Measurements from ENCODE around the gene TARS1.
"Not testable (repeated sequence)": the region's sequence is repeated elsewhere in the genome, so short reads cannot be mapped to it uniquely, and the experiment has no call there.

TARS1 gene

DNA sequence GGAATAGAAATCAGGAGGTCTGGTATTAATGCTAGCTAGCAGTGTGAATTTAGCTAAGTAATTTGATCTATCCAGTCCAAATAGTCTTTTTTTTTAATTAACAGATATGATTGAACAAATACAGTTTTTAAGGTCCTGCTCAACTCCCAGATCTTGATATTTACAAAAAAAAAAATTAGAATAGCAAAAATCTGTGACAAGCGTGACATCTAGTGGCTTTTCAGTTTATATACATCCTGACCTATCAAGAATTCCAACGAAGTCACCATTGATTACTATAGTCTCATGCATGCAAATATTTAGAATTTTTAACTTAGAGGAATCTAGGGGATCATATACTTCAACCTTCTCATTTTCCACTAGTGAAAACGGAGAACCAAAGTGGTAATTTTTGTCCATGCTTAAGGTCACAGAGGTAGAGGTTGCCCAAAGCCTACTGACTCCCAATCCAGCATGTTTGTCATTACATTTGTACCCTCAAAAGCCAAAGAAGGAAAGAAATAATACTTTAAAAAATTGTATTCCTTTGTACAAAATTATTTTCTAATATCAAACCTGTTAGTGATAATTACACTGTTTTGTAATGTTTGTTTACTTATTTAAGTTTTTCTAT, 17.6 kb upstream of the TARS1 start:
- TF ChIP-seq, protein P1, sequence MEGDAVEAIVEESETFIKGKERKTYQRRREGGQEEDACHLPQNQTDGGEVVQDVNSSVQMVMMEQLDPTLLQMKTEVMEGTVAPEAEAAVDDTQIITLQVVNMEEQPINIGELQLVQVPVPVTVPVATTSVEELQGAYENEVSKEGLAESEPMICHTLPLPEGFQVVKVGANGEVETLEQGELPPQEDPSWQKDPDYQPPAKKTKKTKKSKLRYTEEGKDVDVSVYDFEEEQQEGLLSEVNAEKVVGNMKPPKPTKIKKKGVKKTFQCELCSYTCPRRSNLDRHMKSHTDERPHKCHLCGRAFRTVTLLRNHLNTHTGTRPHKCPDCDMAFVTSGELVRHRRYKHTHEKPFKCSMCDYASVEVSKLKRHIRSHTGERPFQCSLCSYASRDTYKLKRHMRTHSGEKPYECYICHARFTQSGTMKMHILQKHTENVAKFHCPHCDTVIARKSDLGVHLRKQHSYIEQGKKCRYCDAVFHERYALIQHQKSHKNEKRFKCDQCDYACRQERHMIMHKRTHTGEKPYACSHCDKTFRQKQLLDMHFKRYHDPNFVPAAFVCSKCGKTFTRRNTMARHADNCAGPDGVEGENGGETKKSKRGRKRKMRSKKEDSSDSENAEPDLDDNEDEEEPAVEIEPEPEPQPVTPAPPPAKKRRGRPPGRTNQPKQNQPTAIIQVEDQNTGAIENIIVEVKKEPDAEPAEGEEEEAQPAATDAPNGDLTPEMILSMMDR (IDR thresholded peaks at IDR 0.05; ENCODE audit: insufficient read depth, low read depth, low read length, missing control alignments) = peak; percentile 45
- DNase-seq (ENCODE audit: low read depth) = peak; percentile 48

DNA sequence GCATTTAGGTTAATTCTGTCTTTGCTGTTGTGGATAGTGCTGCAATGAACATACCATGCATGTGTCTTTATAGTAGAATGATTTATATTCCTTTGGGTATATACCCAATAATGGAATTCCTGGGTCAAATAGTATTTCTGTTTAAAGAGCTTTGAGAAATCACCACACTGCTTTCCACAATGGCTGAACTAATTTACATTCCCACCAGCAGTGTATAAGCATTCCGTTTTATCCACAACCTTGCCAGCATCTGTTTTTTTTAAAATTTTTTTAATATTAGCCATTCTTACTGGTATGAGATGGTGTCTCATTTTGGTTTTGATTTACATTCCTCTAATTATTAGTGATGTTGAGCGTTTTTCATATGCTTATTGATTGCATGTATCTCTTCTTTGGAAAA, 15.5 kb upstream of the TARS1 start:
- TF ChIP-seq, protein P1 (IDR thresholded peaks at IDR 0.05; ENCODE audit: insufficient read depth, low read depth, low read length, missing control alignments) = no peak
- DNase-seq (ENCODE audit: low read depth) = no peak
- no peak overlapping the region for H3K4me3 ChIP-seq (ENCODE audit: low read length)

More for the DNA sequence above, 17.6 kb upstream of the TARS1 start:
- H3K4me3 ChIP-seq (ENCODE audit: low read length) = no peak overlapping the region

DNA sequence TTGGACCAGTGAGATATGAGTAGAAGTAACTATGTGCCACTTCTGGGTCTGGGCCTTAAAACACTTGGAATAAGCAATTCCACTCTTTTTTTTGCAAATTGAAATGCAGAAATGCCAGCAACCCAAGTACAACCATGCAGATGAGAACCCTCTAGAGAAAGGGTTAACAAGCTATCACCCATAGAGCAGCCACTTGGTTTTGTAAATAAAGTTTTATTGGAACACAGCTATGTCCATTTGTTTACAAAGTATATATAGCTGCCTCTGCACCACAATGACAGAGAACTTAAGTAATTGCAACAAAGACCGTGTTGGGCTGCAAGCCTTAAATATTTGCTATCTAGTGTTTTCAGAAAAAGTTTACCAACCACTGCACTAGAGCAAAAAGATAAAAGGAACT, 9.8 kb upstream of the TARS1 start:
- DNase-seq (ENCODE audit: low read depth) = no peak
- H3K4me3 ChIP-seq (ENCODE audit: low read length) = no peak overlapping the region
- TF ChIP-seq, protein P1 (IDR thresholded peaks at IDR 0.05; ENCODE audit: insufficient read depth, low read depth, low read length, missing control alignments) = no peak

DNA sequence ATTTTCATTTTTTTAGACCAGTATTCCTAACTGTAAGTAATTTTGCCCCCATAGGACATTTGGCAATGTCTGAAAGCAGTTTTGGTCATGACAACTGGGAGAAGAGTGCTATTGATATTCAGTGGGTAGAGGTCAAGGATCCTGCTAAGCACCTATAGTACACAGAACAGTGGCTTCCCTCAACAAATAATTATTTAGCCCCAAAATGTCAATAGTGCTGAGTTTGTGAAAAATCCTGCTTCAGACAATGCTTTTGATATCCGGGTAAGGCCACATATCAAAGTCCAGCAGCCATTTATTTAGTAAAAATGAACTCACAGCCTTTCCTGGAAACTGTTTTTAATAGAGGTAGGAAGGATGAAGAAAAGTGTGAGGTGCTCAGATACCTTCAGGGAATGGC, 8.1 kb upstream of the TARS1 start:
- no peak for DNase-seq (ENCODE audit: low read depth)
- H3K4me3 ChIP-seq (ENCODE audit: low read length) = no peak overlapping the region
- TF ChIP-seq, protein P1 (IDR thresholded peaks at IDR 0.05; ENCODE audit: insufficient read depth, low read depth, low read length, missing control alignments) = no peak

DNA sequence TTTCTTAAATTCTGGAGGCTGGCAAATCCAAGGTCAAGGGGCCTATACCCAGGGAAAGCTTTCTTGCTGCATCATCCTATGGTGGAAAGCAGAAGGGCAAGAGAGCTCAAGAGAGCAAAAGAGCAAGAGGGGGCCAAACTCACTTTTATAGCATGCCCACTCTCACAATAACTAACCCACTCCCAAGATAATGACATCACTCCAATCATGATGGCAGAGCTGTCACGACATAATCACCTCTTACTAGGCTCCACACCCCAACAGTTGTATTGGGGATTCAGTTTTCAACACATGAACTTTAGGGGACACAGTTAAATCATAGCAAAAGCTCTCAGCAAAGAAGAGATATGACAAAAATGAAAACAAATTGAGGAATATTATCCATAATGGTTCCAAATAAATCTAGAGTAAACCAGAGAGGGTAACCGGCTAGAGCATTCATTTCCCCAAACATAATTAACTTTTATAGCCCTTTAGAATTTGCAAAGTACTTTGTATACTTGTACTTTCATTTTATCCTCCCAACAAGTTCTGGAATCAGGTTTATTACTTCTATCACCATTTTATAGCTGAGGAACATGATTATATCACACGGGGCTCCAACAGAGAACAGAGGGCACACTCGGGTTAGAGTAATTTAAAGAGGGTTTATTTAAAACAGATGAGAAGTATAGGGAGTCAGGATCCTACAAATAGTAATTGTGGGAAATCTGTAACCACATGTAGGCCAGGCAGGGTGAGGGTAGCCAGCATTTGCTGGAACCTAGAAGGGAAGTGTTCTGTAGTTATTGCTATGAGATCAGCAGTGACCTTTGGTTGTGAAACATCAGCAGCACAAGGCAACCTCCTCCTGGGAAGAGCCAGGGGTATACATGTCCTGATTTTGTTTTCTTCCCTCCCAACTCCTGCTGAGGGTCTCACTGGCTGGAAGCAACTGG, 7.2 kb upstream of the TARS1 start:
- TF ChIP-seq, protein P1 (IDR thresholded peaks at IDR 0.05; ENCODE audit: insufficient read depth, low read depth, low read length, missing control alignments) = no peak
- H3K4me3 ChIP-seq (ENCODE audit: low read length) = no peak overlapping the region
- no peak for DNase-seq (ENCODE audit: low read depth)

DNA sequence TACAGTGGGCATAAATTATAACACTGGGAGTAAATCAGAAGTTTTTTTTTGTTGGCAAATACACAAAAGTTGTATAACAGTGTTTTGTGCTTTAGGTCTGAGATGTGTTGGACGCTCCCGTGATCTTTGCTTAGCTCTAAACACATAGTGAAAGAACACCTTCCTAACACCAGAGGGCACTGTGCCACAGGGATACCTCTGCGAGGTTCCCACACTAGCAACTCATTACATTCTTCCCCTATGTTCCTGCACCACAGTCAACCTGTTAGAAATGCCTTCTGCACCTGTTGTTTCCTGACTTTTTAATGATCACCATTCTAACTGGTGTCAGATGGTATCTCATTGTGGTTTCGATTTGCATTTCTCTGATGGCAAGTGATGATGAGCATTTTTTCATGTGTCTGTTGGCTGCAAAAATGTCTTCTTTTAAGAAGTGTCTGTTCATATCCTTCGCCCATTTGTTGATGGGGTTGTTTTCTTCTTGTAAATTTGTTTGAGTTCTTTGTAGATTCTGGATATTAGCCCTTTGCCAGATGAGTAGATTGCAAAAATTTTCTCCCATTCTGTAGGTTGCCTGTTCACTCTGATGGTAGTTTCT, 4.8 kb upstream of the TARS1 start:
- not testable (repeated sequence) for H3K4me3 ChIP-seq (ENCODE audit: low read length)
- DNase-seq (ENCODE audit: low read depth) = peak; percentile 82
- TF ChIP-seq, protein P1 (IDR thresholded peaks at IDR 0.05; ENCODE audit: insufficient read depth, low read depth, low read length, missing control alignments) = peak; percentile 88

Data from epithelial cell of esophagus (primary cell).